Gastroesophageal sphincter (tissue), 4 donors: ENCODE data around the gene EPHA1. TPM values are rescaled to one million over a fixed set of nuclear protein-coding genes. Genes with fewer than 3 reads are reported as not detected.
A peak's percentile ranks its signal among the peaks of the same experiment; 100 is the strongest.

ENCODE experiments used
- ATAC-seq: fragments of 150-250 bp; one replicate; pipeline ENCODE4 v1.9.1; 2016; ENCODE audit warnings: mild to moderate bottlenecking, moderate library complexity
- H3K27ac ChIP-seq, 4 donors: fragments of 200-600 bp; sonication (generic) in 3 of 4; 1 replicate in 3 of 4; 2 replicates in 1 of 4; pipeline ENCODE4 v1.5.1; 2016 to 2019
- H3K27me3 ChIP-seq: fragments of 200-600 bp; sonication (generic); one replicate; pipeline ENCODE4 v1.5.1; 2019
- H3K36me3 ChIP-seq, 2 donors: fragments of 200-600 bp; sonication (generic); one replicate each; pipeline ENCODE4 v1.5.1; 2019; ENCODE audit warnings: control low read depth in 1 of 2
- H3K4me1 ChIP-seq, 3 donors: fragments of 200-600 bp; sonication (generic); 1 replicate in 2 of 3; 2 replicates in 1 of 3; pipeline ENCODE4 v1.5.1; 2016 to 2019; ENCODE audit warnings: control low read depth in 2 of 3
- H3K4me3 ChIP-seq, 2 donors: fragments of 200-600 bp; sonication (generic); one replicate each; pipeline ENCODE4 v1.5.1; 2019; ENCODE audit warnings: mild to moderate bottlenecking in 1 of 2, moderate library complexity in 1 of 2
- H3K9me3 ChIP-seq, 3 donors: fragments of 200-600 bp; sonication (generic); one replicate each; pipeline ENCODE4 v1.5.1; 2017 to 2019; ENCODE audit warnings: control low read depth in 2 of 3
- EP300 ChIP-seq: sonication (generic); formaldehyde crosslinking; IDR thresholded peaks from one replicate; pipeline ENCODE4 v1.6.1; 2017; ENCODE audit warnings: antibody characterized with exemption, mild to moderate bottlenecking
- POLR2A ChIP-seq, 2 donors: fragments of 450-650 bp; IDR thresholded peaks; one replicate each; pipeline ENCODE4 v1.6.1; 2017; ENCODE audit warnings: antibody characterized with exemption in 2 of 2, mild to moderate bottlenecking in 2 of 2, moderate library complexity in 1 of 2
- POLR2AphosphoS5 ChIP-seq: sonication (generic); formaldehyde crosslinking; IDR thresholded peaks from one replicate; pipeline ENCODE4 v1.6.1; 2017; ENCODE audit warnings: antibody characterized with exemption
- WGBS, 2 donors: methylation state at CpG; one replicate each; pipeline ENCODE4 v1.1.5; 2018; ENCODE audit warnings: low coverage in 1 of 2; 5-methylcytosine and 5-hydroxymethylcytosine counted together
- total RNA-seq, 4 donors: library from RNA; depleted of rRNA; stranded (reverse); fragments of >200 nt; gene quantifications; one replicate each; pipeline ENCODE4 v1.1.0, GENCODE V29; 2016
- TF ChIP-seq, protein P1 (sequence below), 4 experiments: fragments of 200-600 bp in 2 of 4; fragments of 450-650 bp in 2 of 4; sonication (generic) in 1 of 4; IDR thresholded peaks; one replicate each; pipeline ENCODE4 v1.5.1; 2017 to 2019; ENCODE audit warnings: antibody characterized with exemption in 4 of 4, mild to moderate bottlenecking in 2 of 4, moderate library complexity in 2 of 4

Gene EPHA1
- total RNA-seq, 4 donors from 2014 or later: 0.78 to 2.5 TPM; not detected in 2

DNA sequence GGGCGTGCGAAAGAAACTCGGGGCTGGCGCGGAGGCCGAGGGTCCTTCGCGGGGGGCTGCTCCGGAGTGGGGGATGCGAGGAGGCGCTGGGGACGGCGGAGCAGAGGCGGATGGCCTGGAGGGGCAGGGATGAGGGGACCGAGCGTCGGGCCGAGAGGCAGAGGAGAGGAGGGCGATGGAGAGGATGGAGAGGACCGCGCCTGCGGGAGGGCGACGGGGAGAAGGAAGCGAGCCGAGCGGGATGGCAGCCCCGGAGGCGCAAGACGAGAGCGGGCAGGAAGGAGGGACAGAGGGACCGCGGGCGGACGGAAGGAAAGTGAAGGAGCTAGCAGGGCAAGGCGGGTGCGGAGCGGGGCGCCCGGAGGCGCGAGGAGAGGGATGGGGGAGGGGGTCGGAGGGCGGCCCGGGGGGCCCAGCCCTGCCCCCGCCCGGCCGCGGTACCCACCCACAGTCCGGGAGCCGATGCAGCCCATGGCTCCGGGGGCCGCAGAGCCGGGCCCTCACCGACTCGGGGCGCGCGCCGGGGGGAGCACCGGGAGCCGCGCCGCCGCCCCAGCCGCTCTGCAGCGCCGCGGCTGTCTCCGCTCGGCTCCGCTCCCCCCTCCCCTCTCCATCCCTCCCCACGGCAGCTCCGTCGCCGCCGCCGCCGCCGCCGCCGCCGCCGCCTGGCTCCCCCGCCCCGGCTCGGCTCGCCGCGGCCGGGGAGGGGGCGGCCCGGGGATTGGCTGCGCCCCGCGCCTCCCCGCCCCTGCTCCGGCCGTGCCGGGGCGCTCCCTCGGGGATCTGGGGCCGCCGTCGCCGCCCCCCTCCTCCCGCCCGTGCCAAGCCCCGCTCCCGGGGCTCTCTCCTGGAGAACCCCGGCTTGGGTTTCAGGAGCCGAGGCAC, 46.3 kb downstream of the EPHA1 start, which contains the start of gene FAM131B:
Gene FAM131B, minus strand, starts transcription at position 583 of the 885 bp plus-strand sequence. Its CDS starts 110 bp downstream, at position 473.
- peak within 1 kb of the TSS in 1 of 4 donors; percentile 33 for H3K27ac ChIP-seq
- TF ChIP-seq POLR2AphosphoS5 (no peak), POLR2A (IDR thresholded peaks at IDR 0.05) (no peak), EP300 (no peak)
- TF ChIP-seq, protein P1, sequence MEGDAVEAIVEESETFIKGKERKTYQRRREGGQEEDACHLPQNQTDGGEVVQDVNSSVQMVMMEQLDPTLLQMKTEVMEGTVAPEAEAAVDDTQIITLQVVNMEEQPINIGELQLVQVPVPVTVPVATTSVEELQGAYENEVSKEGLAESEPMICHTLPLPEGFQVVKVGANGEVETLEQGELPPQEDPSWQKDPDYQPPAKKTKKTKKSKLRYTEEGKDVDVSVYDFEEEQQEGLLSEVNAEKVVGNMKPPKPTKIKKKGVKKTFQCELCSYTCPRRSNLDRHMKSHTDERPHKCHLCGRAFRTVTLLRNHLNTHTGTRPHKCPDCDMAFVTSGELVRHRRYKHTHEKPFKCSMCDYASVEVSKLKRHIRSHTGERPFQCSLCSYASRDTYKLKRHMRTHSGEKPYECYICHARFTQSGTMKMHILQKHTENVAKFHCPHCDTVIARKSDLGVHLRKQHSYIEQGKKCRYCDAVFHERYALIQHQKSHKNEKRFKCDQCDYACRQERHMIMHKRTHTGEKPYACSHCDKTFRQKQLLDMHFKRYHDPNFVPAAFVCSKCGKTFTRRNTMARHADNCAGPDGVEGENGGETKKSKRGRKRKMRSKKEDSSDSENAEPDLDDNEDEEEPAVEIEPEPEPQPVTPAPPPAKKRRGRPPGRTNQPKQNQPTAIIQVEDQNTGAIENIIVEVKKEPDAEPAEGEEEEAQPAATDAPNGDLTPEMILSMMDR (IDR thresholded peaks at IDR 0.05): no peak
- peaks cover 61% of the 10 kb centered on the region for H3K27me3 ChIP-seq
- H3K36me3 ChIP-seq: no peaks in the 10 kb centered on the region
- H3K9me3 ChIP-seq: no peaks in the 10 kb centered on the region
- H3K4me3 ChIP-seq: peak within 1 kb of the TSS; percentile 39 to 72
- H3K4me1 ChIP-seq: peaks cover 0 to 20% (median 8%) of the 10 kb centered on the region in 3 donors
- peak; percentile 66 for ATAC-seq
- WGBS, 2 donors: 1% methylated on average over 12 to 28 of the region's 112 CpGs

DNA sequence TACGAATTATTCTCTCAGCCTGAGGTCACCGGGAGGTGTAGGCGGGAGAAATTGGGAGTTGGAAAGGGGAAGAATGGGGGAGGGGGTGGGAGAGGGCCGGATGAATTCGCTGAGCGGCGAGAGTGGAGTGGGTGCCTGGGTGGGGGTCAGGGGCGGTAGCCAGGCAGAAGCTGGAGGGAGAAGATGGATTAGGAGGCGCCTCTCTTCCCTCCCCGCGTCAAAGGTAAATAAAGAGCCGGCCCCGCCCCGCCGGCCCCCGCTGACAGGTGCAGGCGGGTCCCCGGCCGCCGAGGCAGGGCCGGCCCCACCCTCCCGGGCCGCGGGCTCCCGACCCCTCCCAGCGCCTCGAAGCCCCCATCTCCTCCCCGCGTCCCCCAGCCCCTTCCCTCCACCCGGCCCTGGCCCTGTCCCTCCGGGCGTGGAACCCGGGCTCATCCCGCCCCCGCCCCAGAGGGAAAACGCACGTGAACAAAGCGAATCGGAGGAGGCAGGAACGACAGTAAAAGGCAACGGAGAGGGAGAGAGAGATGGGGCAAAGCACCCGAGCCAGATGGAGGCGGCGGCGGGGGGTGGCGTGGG, 47.0 kb downstream of the EPHA1 start:
- no peak for TF ChIP-seq POLR2AphosphoS5
- no peak for TF ChIP-seq POLR2A (IDR thresholded peaks at IDR 0.05)
- TF ChIP-seq EP300: no peak
- TF ChIP-seq, protein P1 (IDR thresholded peaks at IDR 0.05): no peak
- no peaks in the 10 kb centered on the region for H3K9me3 ChIP-seq
- H3K36me3 ChIP-seq: no peaks in the 10 kb centered on the region
- H3K4me1 ChIP-seq: peaks cover 0 to 20% (median 8%) of the 10 kb centered on the region in 3 donors
- no peak for ATAC-seq
- H3K27me3 ChIP-seq: peaks cover 58% of the 10 kb centered on the region
- H3K4me3 ChIP-seq: peak overlapping the region; percentile 39 to 72
- H3K27ac ChIP-seq: peak overlapping the region in 1 of 4 donors; percentile 33
- WGBS, 2 donors: 3 to 6% methylated on average over 15 to 17 of the region's 46 CpGs

DNA sequence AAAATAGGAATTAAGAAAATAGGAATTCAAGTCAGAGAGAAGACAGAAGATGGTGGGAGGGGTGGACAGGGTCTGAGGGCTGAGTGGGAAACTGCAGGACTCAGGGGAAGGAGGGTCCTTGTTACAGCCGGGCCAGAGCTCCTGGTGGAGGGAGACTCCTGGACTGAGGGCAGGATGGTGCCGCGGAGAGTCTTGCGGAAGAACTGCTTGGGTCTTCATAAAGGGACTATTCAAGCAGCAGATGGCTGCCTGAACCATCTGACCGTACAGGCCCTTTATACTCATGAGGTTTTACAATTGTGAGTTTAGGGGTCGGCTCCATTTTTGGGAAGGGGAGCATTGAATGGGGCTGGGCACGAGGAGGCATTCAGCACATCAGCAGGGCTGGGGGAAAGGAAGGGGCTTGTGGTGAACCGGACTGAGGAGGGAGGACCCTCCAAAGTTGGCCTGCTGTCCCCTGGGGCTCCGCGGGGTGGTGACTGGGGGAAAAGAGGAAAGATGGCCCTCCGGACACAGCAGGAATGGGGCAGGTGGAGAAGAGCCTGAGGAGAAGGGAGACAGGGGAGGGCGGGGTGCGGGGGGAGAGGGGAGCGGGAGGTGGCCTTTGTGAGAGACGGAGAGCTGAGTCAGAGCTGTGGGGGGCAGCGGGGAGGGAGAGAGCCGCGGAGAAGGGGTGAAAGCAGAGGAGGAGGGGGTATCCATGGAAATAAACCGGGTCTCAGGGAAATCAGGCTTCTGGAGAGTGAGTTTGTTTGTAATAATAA, 47.7 kb downstream of the EPHA1 start:
- Histone ChIP-seq H3K36me3 (no peaks in the 10 kb centered on the region), H3K4me3 (no peak overlapping the region), H3K27ac (no peak overlapping the region), H3K4me1 (peaks cover 0 to 20% (median 8%) of the 10 kb centered on the region in 3 donors), H3K27me3 (peaks cover 63% of the 10 kb centered on the region), H3K9me3 (no peaks in the 10 kb centered on the region)
- no peak for ATAC-seq
- TF ChIP-seq, protein P1 (IDR thresholded peaks at IDR 0.05): no peak
- TF ChIP-seq POLR2A (IDR thresholded peaks at IDR 0.05) (no peak), EP300 (no peak), POLR2AphosphoS5 (no peak)
- 42 to 48% methylated on average over 10 to 18 of the region's 19 CpGs for WGBS, 2 donors

DNA sequence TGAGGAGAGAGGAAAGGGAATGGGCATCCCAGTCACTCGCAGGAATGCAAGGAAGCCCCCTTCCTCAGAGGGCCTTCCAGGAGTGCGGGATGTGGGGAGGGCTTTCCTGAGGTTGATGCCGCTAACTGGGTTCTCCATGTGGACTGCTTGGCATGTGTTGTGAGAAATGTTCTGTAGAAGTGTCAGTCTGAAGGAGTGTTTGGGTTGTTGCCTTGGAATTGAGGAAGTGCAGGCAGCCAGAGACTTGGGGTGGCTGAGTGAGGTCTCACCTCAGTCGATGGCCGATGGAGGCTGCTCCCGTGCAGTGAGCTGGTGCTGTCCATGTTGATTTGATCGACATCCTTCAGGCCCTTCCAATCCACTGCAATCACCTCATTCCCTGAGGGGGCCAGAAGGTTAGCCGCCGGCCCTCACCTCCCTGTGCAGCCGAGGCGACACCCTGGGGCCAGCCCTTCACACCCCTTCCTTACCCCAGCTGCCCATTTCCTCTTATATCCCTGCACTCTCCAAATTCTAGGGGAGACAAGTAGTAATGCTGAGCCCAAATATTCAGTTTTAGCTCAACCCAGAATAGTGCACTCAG, 48.8 kb downstream of the EPHA1 start:
- Histone ChIP-seq H3K36me3 (no peaks in the 10 kb centered on the region), H3K4me3 (no peak overlapping the region), H3K4me1 (peaks cover 0 to 20% (median 8%) of the 10 kb centered on the region in 3 donors), H3K9me3 (no peaks in the 10 kb centered on the region), H3K27me3 (peaks cover 60% of the 10 kb centered on the region), H3K27ac (no peak overlapping the region)
- 73 to 92% methylated on average over 2 to 11 of the region's 11 CpGs for WGBS, 2 donors
- ATAC-seq: no peak
- TF ChIP-seq POLR2AphosphoS5: no peak
- TF ChIP-seq EP300: no peak
- TF ChIP-seq, protein P1 (IDR thresholded peaks at IDR 0.05): no peak
- no peak for TF ChIP-seq POLR2A (IDR thresholded peaks at IDR 0.05)
